Naive thymus-derived CD8-positive, alpha-beta T cell (primary cell): ENCODE measurements around the gene SMIM1. TPM values are rescaled to one million over a fixed set of nuclear protein-coding genes. Genes with fewer than 3 reads are reported as not detected.
A peak's percentile ranks its signal among the peaks of the same experiment; 100 is the strongest.

Experiments
- ATAC-seq, 2 donors: fragments of 150-1000 bp; cut with Tn5 transposase in 1 of 2; sonication (Bioruptor Pico), chemical (Tn5 transposase) in 1 of 2; 1 replicate in 1 of 2; 2 replicates in 1 of 2; pipeline ENCODE4 v1.10.0; 2021; ENCODE audit warnings: mild to moderate bottlenecking in 2 of 2, moderate library complexity in 2 of 2
- POLR2A ChIA-PET: fragments of 350-600 bp; sonication (Branson Sonifier 250); formaldehyde crosslinking; loops from one replicate; lab custom pipeline; 2021; ENCODE audit warnings: antibody characterized with exemption; lab: Charles Lee
- DNase-seq, 10 donors: peaks; one replicate each; pipeline versions ENCODE4 v3.0.0 to v3.0.0-alpha.2; 2020 to 2022
- H3K27ac Mint-ChIP-seq, 10 donors: one replicate each; pipeline ENCODE4 v1.8.0; 2020 to 2022; ENCODE audit warnings: mild to moderate bottlenecking in 10 of 10, mixed read lengths in 10 of 10, moderate library complexity in 4 of 10, inconsistent platforms in 1 of 10
- H3K27me3 Mint-ChIP-seq, 5 donors: one replicate each; pipeline ENCODE4 v1.8.0; 2021 to 2022; ENCODE audit warnings: mixed read lengths in 5 of 5
- H3K36me3 Mint-ChIP-seq, 3 donors: one replicate each; pipeline ENCODE4 v1.8.0; 2020 to 2022; ENCODE audit warnings: mixed read lengths in 3 of 3, mild to moderate bottlenecking in 2 of 3, inconsistent platforms in 1 of 3
- H3K4me1 Mint-ChIP-seq, 4 donors: one replicate each; pipeline ENCODE4 v1.8.0; 2021 to 2022; ENCODE audit warnings: mixed read lengths in 4 of 4
- H3K4me3 Mint-ChIP-seq, 10 donors: one replicate each; pipeline ENCODE4 v1.8.0; 2020 to 2022; ENCODE audit warnings: mild to moderate bottlenecking in 10 of 10, mixed read lengths in 10 of 10, moderate library complexity in 6 of 10, inconsistent platforms in 1 of 10
- H3K9me3 Mint-ChIP-seq, 9 donors: one replicate each; pipeline ENCODE4 v1.8.0; 2020 to 2022; ENCODE audit warnings: mixed read lengths in 9 of 9, mild to moderate bottlenecking in 3 of 9, inconsistent platforms in 1 of 9, moderate library complexity in 1 of 9
- polyA plus RNA-seq, 3 donors: library from polyadenylated mRNA; unstranded; fragments of 300-500 nt; fragmentation: Illumina TruSeq; gene quantifications; one replicate each; pipeline ENCODE4 v1.2.3, GENCODE V29; 2021
- total RNA-seq, 8 experiments: library from RNA in 2 of 8; stranded (reverse) in 2 of 8; gene quantifications; one replicate each; pipeline ENCODE4 v1.2.3 and lab custom pipeline; 2021 to 2026

SMIM1 gene
- total and polyA plus RNA-seq, 5 experiments from 2014 or later = 1.3 to 5.7 (median 2.3) TPM

DNA sequence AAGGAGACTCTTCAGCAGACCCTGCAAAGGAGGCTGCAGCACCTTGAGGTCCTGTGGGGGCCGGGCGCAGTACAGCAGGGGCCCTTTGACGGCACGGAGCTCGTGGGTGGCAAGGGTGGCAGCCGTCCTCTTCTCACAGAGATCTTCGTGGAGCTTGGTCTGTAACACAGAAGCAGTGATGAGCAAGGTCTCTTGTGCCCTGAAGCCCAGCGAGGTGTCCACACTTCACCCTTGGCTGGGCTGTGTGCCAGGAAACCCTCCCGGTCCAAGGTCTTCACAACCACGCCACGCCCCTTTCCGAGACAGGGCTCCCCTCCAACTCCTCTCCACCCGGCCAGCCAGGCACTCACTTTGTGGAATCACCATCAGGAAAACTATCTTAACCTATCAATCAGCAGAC lies 12.5 kb downstream of the SMIM1 start:
- Mint-ChIP-seq H3K27ac (peak overlapping the region in 1 of 10 donors; percentile 55), H3K4me1 (peaks cover 3 to 17% (median 9%) of the 10 kb centered on the region in 4 donors)
- DNase-seq = peak in 1 of 10 donors; percentile 38

DNA sequence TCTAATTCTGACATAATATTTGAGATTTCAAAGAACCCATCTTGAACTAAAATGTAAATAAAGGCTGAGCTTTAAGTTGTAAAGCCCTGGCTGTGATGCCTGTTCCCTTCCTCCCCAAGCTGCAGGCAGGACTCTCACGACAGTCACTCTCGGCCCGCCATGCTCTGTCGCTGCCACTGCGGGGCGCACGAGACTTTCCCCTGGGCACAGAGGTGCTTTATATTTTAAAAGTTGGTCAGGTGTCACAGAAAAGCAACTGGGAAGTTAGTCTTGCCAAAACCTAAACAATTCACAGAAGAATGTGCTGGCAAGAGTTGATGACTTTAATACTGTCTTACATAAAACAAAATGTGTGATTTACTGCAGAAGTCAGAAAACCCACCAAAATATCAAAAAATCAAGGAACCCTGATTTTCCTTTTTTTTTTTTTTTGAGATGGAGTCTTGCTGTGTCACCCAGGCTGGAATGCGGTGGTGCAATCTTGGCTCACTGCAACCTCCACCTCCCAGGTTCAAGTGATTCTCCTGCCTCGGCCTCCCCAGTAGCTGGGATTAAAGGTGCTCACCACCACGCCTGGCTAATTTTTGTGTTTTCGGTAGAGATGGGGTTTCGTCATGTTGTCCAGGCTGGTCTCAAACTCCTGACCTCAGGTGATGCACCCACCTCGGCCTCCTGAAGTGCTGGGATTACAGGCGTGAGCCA lies 13.1 kb downstream of the SMIM1 start:
- POLR2A ChIA-PET = interaction anchor here (0.5 to 0.7 kb wide), 4 partner anchors 26 to 121 kb away, joined by 3 to 4 read pairs (median 3); no protein-coding TSS in a partner anchor
- H3K4me3 Mint-ChIP-seq = no peak overlapping the region

More for the DNA sequence above, 12.5 kb downstream of the SMIM1 start:
- no peaks in the 10 kb centered on the region for H3K9me3 Mint-ChIP-seq
- no peaks in the 10 kb centered on the region for H3K27me3 Mint-ChIP-seq
- no peak for ATAC-seq
- H3K36me3 Mint-ChIP-seq = peaks cover 1 to 78% (median 19%) of the 10 kb centered on the region in 3 donors
- no peak overlapping the region for H3K4me3 Mint-ChIP-seq
- POLR2A ChIA-PET = interaction anchor here (0.5 kb wide), 1 partner anchor 97 kb away, joined by 3 read pairs; no protein-coding TSS in a partner anchor

DNA sequence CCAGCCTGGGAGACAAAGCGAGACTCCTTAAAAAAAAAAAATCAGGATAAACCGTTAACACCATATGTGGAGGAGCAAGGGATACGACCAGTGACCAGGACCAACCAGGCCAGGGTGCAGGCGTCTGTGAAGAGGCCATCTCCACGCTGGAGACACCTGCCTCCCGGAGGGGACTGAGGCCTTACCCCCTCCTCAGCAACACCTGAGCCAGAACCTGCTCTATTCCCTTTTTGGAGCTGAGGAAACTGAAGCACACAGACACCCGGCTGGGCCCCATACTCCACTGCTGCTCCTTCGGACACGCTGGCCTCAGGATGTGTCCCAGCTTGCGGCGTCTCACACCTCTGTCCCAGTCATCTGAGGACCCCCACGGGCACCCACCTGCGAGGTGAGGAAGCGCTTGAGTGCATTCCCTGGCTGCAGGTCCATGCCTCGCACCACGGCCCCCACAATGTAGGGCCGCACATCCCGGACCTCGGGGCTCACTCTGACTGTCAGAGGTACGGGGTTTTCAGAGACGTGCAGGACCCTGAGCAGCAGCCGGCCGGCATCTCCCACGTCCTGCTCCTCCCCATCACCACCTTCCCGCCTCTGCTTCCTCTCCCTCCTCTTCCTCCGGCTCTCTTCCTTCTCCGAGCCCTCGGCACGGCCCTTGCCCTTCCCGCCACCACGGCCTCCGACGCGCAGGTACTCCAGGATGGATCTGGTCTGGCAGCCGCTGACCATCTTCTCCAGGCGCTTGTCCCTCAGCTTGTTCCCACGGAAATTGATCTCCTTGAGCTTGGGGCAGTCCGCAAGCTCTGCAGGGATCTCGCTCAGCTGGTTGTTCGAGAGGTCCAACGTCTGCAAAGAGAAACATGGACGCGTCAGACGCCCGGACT lies 14.2 kb downstream of the SMIM1 start:
- Mint-ChIP-seq H3K27ac (peak overlapping the region in 2 of 10 donors; percentile 81 to 94), H3K4me3 (peak overlapping the region in 1 of 10 donors; percentile 15), H3K27me3 (no peaks in the 10 kb centered on the region), H3K9me3 (no peaks in the 10 kb centered on the region), H3K36me3 (peaks cover 0 to 61% (median 7%) of the 10 kb centered on the region in 3 donors), H3K4me1 (peaks cover 3 to 18% (median 13%) of the 10 kb centered on the region in 4 donors)
- DNase-seq (peak in 1 of 10 donors; percentile 48), ATAC-seq (no peak)
- POLR2A ChIA-PET = interaction anchor here (0.6 to 2.1 kb wide), 3 partner anchors 10 to 122 kb away, joined by 3 to 8 read pairs (median 4); partner anchors contain the start of gene LRRC47

More for the DNA sequence above, 13.1 kb downstream of the SMIM1 start:
- H3K36me3 Mint-ChIP-seq = peaks cover 0 to 72% (median 14%) of the 10 kb centered on the region in 3 donors
- peak overlapping the region in 1 of 10 donors; percentile 15 for H3K27ac Mint-ChIP-seq
- DNase-seq (peak in 1 of 10 donors; percentile 48), ATAC-seq (no peak)
- H3K27me3 Mint-ChIP-seq = no peaks in the 10 kb centered on the region
- H3K4me1 Mint-ChIP-seq = peaks cover 3 to 17% (median 9%) of the 10 kb centered on the region in 4 donors
- H3K9me3 Mint-ChIP-seq = no peaks in the 10 kb centered on the region

DNA sequence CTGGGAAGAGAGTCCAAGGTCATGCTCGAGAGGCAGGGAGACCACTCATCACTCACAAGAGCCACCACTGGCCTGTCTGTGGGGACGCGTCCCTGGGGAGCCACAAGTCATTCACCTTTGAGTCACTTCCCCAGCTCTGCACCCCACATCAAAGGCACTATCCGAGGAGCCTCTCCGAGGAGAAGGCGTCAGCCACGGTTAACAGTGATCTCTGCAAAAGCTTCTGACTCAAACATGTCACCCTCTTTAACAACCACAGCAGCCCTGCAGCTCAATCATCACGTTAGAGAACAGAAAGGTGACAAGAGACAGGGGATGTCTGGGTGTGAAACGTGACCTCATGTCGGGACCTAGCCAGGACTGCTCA lies 14.8 kb downstream of the SMIM1 start:
- peak in 2 of 10 donors; percentile 37 to 57 for DNase-seq
- H3K36me3 Mint-ChIP-seq = peaks cover 0 to 60% (median 5%) of the 10 kb centered on the region in 3 donors
- POLR2A ChIA-PET = interaction anchor here (2.1 kb wide), 1 partner anchor 9 kb away, joined by 8 read pairs; the partner anchor contains the start of gene LRRC47
- H3K4me1 Mint-ChIP-seq = peaks cover 3 to 24% (median 18%) of the 10 kb centered on the region in 4 donors
- H3K4me3 Mint-ChIP-seq = peak overlapping the region in 2 of 10 donors; percentile 15 to 59
- H3K27ac Mint-ChIP-seq = peak overlapping the region in 2 of 10 donors; percentile 81 to 94
- no peaks in the 10 kb centered on the region for H3K9me3 Mint-ChIP-seq
- no peaks in the 10 kb centered on the region for H3K27me3 Mint-ChIP-seq
- ATAC-seq = peak in 1 of 2 donors; percentile 27

DNA sequence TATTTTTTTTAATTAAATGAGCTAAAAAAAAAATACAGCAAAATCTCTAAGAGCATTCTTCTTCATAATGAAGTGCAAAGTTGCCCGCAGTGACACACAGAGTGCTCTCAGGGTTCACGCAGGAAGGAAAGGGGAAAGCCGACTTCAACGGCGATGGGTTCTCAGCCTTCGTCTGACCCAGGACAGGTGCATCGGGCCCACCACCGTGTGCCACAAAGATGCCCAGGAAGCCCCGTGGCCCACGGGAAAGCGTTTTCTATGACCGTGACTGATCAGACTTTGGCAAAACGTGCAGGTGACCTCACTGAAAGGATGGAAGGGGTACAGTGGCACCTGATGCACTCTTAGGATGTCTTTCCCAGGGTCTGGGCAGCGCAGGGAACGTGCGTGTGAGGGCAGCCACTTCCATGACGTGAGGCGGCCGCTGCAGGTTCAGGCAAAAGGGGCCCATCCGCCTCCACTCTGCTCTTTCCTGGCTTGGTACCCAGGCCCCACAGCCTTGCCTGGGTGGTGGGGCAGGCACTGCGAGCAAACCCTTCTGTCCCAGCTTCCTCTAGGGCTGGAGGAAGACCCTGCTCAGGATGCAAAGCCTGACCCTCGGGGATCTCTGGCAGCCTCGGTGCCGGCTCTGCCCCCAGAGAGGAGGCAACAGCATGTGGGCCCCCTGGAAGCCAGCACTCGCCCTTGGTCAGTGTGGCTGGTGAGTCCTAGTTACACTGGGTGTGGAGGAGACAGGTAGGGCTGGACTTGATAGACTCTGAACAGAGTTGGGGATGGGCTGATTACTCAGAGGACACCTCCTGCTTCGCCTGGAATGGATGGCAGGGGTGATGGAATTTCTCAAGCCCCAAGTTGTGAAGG lies 15.4 kb downstream of the SMIM1 start:
- Mint-ChIP-seq H3K4me1 (peaks cover 3 to 29% (median 24%) of the 10 kb centered on the region in 4 donors), H3K4me3 (peak overlapping the region in 2 of 10 donors; percentile 36 to 59), H3K36me3 (peaks cover 0 to 62% (median 6%) of the 10 kb centered on the region in 3 donors), H3K9me3 (no peaks in the 10 kb centered on the region), H3K27me3 (no peaks in the 10 kb centered on the region), H3K27ac (peak overlapping the region in 4 of 10 donors; percentile 41 to 94 (median 76))
- ATAC-seq (no peak), DNase-seq (peak in 2 of 10 donors; percentile 26 to 32)
- POLR2A ChIA-PET = interaction anchor here (2.1 kb wide), 1 partner anchor 9 kb away, joined by 8 read pairs; the partner anchor contains the start of gene LRRC47

DNA sequence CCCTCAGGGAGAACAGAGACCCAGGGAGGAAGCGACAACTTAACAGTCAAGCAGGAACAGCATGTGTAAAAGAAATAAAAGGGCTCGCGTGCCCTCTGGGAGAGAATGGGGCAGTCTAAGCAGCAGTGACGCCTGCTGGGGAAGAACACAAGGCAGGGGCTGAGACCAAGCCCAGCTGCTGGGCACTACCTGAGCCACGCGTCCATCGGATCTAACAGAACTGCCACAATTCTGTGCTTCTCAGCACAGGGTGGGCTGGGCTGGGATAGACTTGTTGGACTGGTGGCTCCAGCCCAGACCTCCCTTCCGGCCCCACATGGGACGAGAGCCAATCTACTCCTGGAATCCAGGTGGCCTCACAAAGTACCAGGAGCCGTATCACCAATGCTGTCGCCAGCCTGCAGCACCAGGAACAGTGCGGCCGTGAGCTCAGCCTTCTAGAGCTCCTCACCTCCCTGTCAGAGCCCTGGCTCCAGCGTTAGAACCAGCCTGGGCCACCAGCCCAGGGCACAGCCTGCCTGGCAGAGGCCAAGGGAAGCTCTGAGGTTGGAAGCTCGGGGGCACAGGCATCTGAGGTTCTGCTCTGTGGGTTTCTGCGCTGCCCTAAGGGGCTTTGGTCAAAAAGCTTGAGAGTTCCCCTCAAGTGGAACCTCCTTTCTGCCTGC lies 16.3 kb downstream of the SMIM1 start:
- Mint-ChIP-seq H3K36me3 (peaks cover 0 to 54% (median 6%) of the 10 kb centered on the region in 3 donors), H3K4me3 (no peak overlapping the region), H3K27ac (peak overlapping the region in 3 of 10 donors; percentile 2 to 43 (median 27)), H3K27me3 (no peaks in the 10 kb centered on the region), H3K9me3 (no peaks in the 10 kb centered on the region), H3K4me1 (peaks cover 8 to 38% (median 33%) of the 10 kb centered on the region in 4 donors)
- POLR2A ChIA-PET = no interaction called here
- ATAC-seq = no peak
- DNase-seq = no peak

DNA sequence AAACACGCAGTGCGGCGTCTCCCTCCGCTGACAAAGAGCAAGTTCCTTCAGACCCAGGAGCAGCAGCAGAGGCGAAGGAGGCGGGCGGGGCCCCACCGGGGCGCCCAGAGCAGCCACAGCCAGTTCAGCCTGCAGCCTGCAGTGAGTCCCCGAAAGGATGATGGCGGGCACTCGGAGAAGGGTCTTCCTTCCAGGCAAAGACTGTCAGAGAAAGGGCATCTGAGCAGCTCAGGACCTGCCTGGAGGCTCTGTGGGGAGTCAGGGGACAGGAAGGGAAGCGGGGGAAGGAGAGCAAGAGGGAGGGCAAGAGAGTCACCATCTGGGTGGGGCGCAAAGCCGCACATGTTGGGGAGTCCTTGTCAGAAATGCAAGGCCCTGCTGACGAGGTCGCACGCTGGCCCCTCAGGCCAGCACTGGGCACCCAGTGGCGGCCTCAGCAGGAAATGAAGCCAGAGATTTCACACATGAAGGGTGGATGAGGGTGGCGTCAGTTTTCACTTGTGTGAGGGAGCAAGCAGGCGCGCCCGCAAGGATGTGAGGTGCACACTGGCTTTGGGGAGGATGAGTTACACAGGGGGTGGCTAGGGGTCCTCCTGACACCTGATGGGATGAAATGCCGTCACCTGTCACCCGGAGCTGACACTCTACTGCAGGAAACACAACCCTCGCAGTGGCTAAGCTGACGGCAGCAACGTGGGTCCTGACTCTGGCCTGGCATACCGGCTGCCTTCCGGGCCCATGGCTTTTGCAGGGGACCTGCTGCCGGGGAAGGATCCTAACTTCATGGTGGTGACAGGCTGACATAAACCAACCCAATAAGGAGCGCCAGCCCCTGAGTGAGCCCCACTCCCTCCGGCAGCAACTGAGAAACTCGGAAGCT lies 17.1 kb downstream of the SMIM1 start:
- no peak for ATAC-seq

DNA sequence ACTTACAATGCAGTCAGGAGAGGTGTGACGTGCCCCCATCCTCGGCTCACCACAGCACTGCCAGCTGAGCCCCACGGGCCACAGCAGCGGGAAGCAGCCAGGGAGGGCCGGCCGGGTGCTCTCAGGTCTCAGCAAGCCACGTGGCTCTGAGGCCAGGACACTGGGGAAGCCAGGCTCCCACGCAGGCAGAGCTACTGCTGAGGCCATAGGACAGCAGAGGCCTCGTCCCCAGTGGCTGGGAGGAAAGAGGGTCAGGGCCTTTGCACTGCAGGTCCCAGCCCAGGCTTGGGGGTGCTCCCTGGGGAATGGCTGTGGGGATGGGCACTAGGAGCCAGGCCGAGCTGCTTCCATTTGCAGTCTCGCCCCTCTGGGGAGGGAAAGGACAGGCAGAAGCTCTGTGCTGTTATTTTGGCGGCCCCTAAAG lies 18.0 kb downstream of the SMIM1 start:
- Mint-ChIP-seq H3K36me3 (peaks cover 0 to 37% (median 1%) of the 10 kb centered on the region in 3 donors), H3K4me1 (peaks cover 11 to 54% (median 44%) of the 10 kb centered on the region in 4 donors), H3K27ac (no peak overlapping the region), H3K27me3 (no peaks in the 10 kb centered on the region), H3K9me3 (no peaks in the 10 kb centered on the region), H3K4me3 (no peak overlapping the region)
- ATAC-seq = no peak
- DNase-seq = no peak
- POLR2A ChIA-PET = no interaction called here

More for the DNA sequence above, 17.1 kb downstream of the SMIM1 start:
- POLR2A ChIA-PET = no interaction called here
- peak overlapping the region in 1 of 10 donors; percentile 26 for H3K27ac Mint-ChIP-seq
- no peaks in the 10 kb centered on the region for H3K9me3 Mint-ChIP-seq
- peaks cover 0 to 46% (median 1%) of the 10 kb centered on the region in 3 donors for H3K36me3 Mint-ChIP-seq
- peak in 1 of 10 donors; percentile 24 for DNase-seq
- H3K4me1 Mint-ChIP-seq = peaks cover 8 to 46% (median 40%) of the 10 kb centered on the region in 4 donors
- peak overlapping the region in 1 of 10 donors; percentile 29 for H3K4me3 Mint-ChIP-seq
- H3K27me3 Mint-ChIP-seq = no peaks in the 10 kb centered on the region

DNA sequence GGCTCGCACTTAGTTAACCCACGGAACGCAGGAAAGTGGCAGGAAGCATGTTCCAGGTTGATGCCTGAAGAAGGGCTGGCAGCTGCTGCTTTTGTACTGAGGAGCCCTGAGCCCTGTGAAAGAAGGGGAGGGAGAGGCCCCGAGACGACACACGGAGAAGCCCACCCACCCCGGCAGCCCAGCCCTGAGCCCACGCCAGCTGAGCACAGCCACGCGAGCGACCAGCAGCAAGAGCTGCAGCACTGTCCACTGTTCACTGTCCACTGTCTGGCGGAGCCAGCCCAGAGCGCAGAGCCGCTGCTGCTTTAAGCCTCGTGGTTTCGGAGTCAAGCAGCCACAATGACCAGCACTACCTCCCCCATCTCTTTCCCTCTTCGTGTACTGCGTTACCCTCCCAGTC lies 18.4 kb downstream of the SMIM1 start:
- Mint-ChIP-seq H3K36me3 (peaks cover 0 to 35% (median 1%) of the 10 kb centered on the region in 3 donors), H3K9me3 (no peaks in the 10 kb centered on the region), H3K27ac (peak overlapping the region in 2 of 10 donors; percentile 48 to 79), H3K4me3 (no peak overlapping the region), H3K27me3 (no peaks in the 10 kb centered on the region), H3K4me1 (peaks cover 11 to 55% (median 44%) of the 10 kb centered on the region in 4 donors)
- DNase-seq = no peak
- POLR2A ChIA-PET = no interaction called here
- no peak for ATAC-seq
